Colonic mucosa (tissue), 4 donors: ENCODE results near the gene FMN1. TPM values are rescaled to one million over a fixed set of nuclear protein-coding genes. Genes with fewer than 3 reads are reported as not detected.

ENCODE experiments used
- DNase-seq: peaks from one replicate; pipeline ENCODE4 v3.0.0-alpha.2; 2020
- H3K27ac ChIP-seq: fragments of 200-600 bp; one replicate; pipeline ENCODE4 v1.8.0; 2021
- H3K27me3 ChIP-seq: fragments of 200-600 bp; one replicate; pipeline ENCODE4 v1.8.0; 2021
- H3K36me3 ChIP-seq: fragments of 200-600 bp; one replicate; pipeline ENCODE4 v1.8.0; 2021
- H3K4me1 ChIP-seq: fragments of 200-600 bp; one replicate; pipeline ENCODE4 v1.8.0; 2021; ENCODE audit warnings: mild to moderate bottlenecking
- H3K4me3 ChIP-seq: fragments of 200-600 bp; one replicate; pipeline ENCODE4 v1.8.0; 2021
- H3K9ac ChIP-seq, 2 donors: one replicate each; pipeline ENCODE4 v1.7.0; 2013; ENCODE audit warnings: control low read depth in 2 of 2, low read depth in 2 of 2, low read length in 2 of 2
- H3K9me3 ChIP-seq: fragments of 200-600 bp; one replicate; pipeline ENCODE4 v1.8.0; 2021
- intact Hi-C: fragments of 100-400 bp; cut with DNase I; formaldehyde crosslinking; loops from one replicate; pipeline ENCODE4 v1.14.1; 2022
- total RNA-seq, 2 donors: library from RNA; stranded (reverse); fragmentation: NEBNext Ultra II Directional in 1 of 2; extraction: Animal tissue kit (Norgen Biotek cat#: 25700) in 1 of 2; gene quantifications; one replicate each; pipeline ENCODE4 v1.2.1, GENCODE V29; 2021
- TF ChIP-seq, protein P1 (sequence below): fragments of 200-600 bp; IDR thresholded peaks from one replicate; pipeline ENCODE4 v1.8.0; 2022; ENCODE audit warnings: antibody characterized with exemption, mild to moderate bottlenecking
- donor health status: healthy.
- donor health status: DM: no; HTN: no; CAD: no.
- donor health status: DM: no; HTN: no; CAD: no.

Gene FMN1
- total RNA-seq, 2 donors from 2014 or later: 23.5 to 32.0 TPM

DNA sequence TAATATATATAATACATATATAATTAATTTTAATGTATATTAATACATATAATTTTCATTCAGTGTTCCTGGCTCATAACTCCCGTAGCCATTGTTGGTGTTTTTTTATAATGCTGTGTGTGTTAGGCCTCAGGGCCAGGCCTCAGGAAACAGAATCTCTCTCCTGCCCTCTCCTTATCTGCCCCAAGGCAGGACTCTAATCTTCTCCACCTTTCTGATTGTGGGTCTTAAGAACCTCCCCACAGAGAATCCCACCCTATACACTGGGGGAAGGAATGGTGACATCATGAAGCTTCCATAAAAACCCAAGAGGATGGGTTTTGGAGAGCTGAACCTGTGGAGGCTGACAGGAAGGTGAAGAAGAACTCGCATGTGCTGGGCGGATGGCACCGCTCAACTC, 4.0 kb upstream of the FMN1 start:
- intact Hi-C loops: no loop called here
- H3K9me3 ChIP-seq: no peaks in the 10 kb centered on the region
- no peaks in the 10 kb centered on the region for H3K4me1 ChIP-seq
- no peaks in the 10 kb centered on the region for H3K27me3 ChIP-seq
- no peak for DNase-seq
- no peaks in the 10 kb centered on the region for H3K36me3 ChIP-seq
- no peak overlapping the region for H3K4me3 ChIP-seq
- no peak overlapping the region for H3K9ac ChIP-seq
- TF ChIP-seq, protein P1, sequence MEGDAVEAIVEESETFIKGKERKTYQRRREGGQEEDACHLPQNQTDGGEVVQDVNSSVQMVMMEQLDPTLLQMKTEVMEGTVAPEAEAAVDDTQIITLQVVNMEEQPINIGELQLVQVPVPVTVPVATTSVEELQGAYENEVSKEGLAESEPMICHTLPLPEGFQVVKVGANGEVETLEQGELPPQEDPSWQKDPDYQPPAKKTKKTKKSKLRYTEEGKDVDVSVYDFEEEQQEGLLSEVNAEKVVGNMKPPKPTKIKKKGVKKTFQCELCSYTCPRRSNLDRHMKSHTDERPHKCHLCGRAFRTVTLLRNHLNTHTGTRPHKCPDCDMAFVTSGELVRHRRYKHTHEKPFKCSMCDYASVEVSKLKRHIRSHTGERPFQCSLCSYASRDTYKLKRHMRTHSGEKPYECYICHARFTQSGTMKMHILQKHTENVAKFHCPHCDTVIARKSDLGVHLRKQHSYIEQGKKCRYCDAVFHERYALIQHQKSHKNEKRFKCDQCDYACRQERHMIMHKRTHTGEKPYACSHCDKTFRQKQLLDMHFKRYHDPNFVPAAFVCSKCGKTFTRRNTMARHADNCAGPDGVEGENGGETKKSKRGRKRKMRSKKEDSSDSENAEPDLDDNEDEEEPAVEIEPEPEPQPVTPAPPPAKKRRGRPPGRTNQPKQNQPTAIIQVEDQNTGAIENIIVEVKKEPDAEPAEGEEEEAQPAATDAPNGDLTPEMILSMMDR: no peak
- H3K27ac ChIP-seq: no peak overlapping the region

DNA sequence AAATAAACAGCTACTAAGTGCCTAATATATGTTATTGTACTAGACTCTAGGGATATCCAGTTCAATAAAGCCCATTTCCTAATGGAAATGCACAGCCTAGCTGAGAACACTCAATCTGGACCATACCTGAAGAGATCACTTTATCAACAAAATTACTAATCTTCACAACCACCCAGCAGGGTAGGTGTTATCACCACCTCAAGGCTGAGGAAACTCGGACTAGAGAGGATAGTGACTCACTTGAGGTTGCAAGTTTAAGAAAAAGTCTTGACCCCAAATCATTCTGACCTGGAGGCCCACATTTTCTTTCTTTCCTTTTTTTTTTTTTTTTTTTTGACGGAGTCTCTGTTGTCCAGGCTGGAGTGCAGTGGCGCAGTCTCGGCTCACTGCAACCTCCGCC, 3.1 kb upstream of the FMN1 start:
- TF ChIP-seq, protein P1: no peak
- H3K4me3 ChIP-seq: no peak overlapping the region
- no peaks in the 10 kb centered on the region for H3K4me1 ChIP-seq
- no peaks in the 10 kb centered on the region for H3K9me3 ChIP-seq
- intact Hi-C loops: no loop called here
- no peaks in the 10 kb centered on the region for H3K36me3 ChIP-seq
- H3K27ac ChIP-seq: no peak overlapping the region
- H3K27me3 ChIP-seq: no peaks in the 10 kb centered on the region
- DNase-seq: no peak
- H3K9ac ChIP-seq: no peak overlapping the region

DNA sequence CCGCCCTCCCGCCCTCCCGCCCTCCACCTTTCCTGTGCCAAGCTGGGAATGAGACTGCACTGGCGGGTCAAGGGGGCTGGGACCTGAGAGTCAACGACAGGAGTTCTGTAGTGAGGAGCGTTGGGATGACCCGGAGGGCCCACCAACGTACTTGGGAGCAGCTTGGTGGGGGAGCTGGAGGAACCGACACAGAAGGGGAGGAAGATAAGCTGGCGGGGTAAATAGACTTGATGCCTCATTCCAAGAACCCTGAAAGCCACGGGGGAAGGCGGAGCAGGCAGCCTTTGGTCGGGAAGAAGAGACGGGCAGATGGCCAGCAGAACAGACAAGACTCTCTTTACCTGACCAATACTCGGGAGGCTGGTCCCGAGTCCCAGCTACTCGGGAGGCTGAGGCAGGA, 277 bp downstream of the FMN1 start:
- H3K9ac ChIP-seq: peak overlapping the region in 1 of 2 donors; percentile 40
- no peaks in the 10 kb centered on the region for H3K27me3 ChIP-seq
- DNase-seq: no peak
- intact Hi-C loops: no loop called here
- no peaks in the 10 kb centered on the region for H3K4me1 ChIP-seq
- no peaks in the 10 kb centered on the region for H3K9me3 ChIP-seq
- TF ChIP-seq, protein P1: no peak
- H3K36me3 ChIP-seq: no peaks in the 10 kb centered on the region
- H3K27ac ChIP-seq: no peak overlapping the region
- peak overlapping the region; percentile 44 for H3K4me3 ChIP-seq

DNA sequence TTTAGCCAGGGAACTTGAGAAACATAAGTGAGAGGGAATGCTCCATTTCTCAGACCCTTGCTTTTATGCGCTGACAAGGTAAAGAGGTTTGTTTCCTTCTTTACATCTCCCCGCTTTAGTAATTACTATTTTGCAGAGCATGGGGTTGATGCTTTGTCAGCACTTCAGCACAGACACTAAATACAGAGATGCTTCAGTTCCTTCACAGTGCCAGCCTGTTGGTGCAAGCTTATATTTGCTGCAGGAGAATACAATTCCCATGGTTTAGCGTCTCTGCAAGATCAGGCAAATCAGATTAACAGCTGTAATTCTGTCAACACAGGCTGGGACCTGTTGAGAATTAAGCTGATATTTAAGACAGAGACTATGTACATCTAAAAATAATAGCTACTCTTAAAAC, 2.9 kb downstream of the FMN1 start:
- H3K4me3 ChIP-seq: no peak overlapping the region
- H3K27me3 ChIP-seq: no peaks in the 10 kb centered on the region
- H3K9ac ChIP-seq: no peak overlapping the region
- intact Hi-C loops: no loop called here
- no peak for DNase-seq
- TF ChIP-seq, protein P1: no peak
- H3K36me3 ChIP-seq: no peaks in the 10 kb centered on the region
- H3K9me3 ChIP-seq: no peaks in the 10 kb centered on the region
- H3K4me1 ChIP-seq: no peaks in the 10 kb centered on the region
- no peak overlapping the region for H3K27ac ChIP-seq

DNA sequence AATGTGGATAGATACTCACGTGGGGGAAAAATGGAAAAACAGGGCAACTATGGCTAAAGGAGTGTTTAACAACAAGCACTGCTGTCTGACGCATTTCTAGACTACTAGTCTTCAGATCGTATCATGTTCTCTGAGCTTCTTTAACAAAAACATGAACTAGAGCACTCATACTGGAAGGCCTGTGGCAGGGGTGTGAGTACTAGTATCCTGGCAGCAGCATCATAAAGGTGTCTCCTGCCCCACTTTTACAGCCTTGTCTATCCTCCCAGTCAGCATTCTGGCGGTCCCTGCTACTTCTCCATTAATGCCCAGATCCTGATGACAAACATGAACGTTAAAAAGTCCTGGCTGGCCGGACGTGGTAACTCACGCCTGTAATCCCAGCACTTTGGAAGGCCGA, 4.0 kb downstream of the FMN1 start:
- H3K36me3 ChIP-seq: no peaks in the 10 kb centered on the region
- H3K4me1 ChIP-seq: no peaks in the 10 kb centered on the region
- H3K27me3 ChIP-seq: no peaks in the 10 kb centered on the region
- H3K9ac ChIP-seq: no peak overlapping the region
- DNase-seq: no peak
- H3K27ac ChIP-seq: no peak overlapping the region
- TF ChIP-seq, protein P1: no peak
- intact Hi-C loops: no loop called here
- no peaks in the 10 kb centered on the region for H3K9me3 ChIP-seq
- no peak overlapping the region for H3K4me3 ChIP-seq
